Astrocyte (in vitro differentiated cells and primary cell): ENCODE measurements around the gene NELFB. TPM values are rescaled to one million over a fixed set of nuclear protein-coding genes. Genes with fewer than 3 reads are reported as not detected.
A peak's percentile ranks its signal among the peaks of the same experiment; 100 is the strongest.

Experiments
- DNase-seq: peaks from one replicate; pipeline ENCODE4 v3.0.0-alpha.2; 2010; ENCODE audit warnings: low read depth
- FAIRE-seq: peaks from 2 replicates; lab custom pipeline; 2011; peaks lifted over from hg19 to GRCh38; lab: Jason Lieb, UNC
- H2AFZ ChIP-seq: 2 replicates; pipeline ENCODE4 v1.6.0; 2012; ENCODE audit warnings: low read depth, low read length, inconsistent platforms
- H3K27ac ChIP-seq: 2 replicates; pipeline ENCODE4 v1.5.1; 2011; ENCODE audit warnings: low read depth, low read length, inconsistent platforms
- H3K27me3 ChIP-seq: 2 replicates; pipeline ENCODE4 v1.6.0; 2011; ENCODE audit warnings: low read length, inconsistent platforms; ENCODE audit not compliant: insufficient read depth
- H3K36me3 ChIP-seq: 2 replicates; pipeline ENCODE4 v1.5.1; 2011; ENCODE audit warnings: low read length, inconsistent platforms; ENCODE audit not compliant: insufficient read depth
- H3K4me1 ChIP-seq: 2 replicates; pipeline ENCODE4 v1.5.1; 2011; ENCODE audit warnings: low read length, inconsistent platforms; ENCODE audit not compliant: insufficient read depth
- H3K4me2 ChIP-seq: 2 replicates; pipeline ENCODE4 v1.6.0; 2012; ENCODE audit warnings: low read length, inconsistent platforms
- H3K4me3 ChIP-seq: 2 replicates; pipeline ENCODE4 v1.5.1; 2011; ENCODE audit warnings: low read depth, mild to moderate bottlenecking, low read length, inconsistent platforms; ENCODE audit not compliant: insufficient read depth
- H3K79me2 ChIP-seq: 2 replicates; pipeline ENCODE4 v1.6.0; 2012; ENCODE audit warnings: mild to moderate bottlenecking, low read length, inconsistent platforms; ENCODE audit not compliant: insufficient read depth
- H3K9ac ChIP-seq: 2 replicates; pipeline ENCODE4 v1.6.0; 2012; ENCODE audit warnings: mild to moderate bottlenecking, low read length, inconsistent platforms
- H3K9me3 ChIP-seq: 2 replicates; pipeline ENCODE4 v1.5.1; 2012; ENCODE audit warnings: low read depth, mild to moderate bottlenecking, low read length, inconsistent platforms; ENCODE audit not compliant: insufficient read depth
- H4K20me1 ChIP-seq: 2 replicates; pipeline ENCODE4 v1.6.0; 2012; ENCODE audit warnings: low read length, inconsistent platforms; ENCODE audit not compliant: insufficient read depth
- H3K27ac Mint-ChIP-seq: one replicate; pipeline ENCODE4 v1.8.0; 2021; ENCODE audit warnings: mild to moderate bottlenecking, mixed read lengths; ENCODE audit not compliant: unreplicated experiment
- H3K27me3 Mint-ChIP-seq: one replicate; pipeline ENCODE4 v1.8.0; 2021; ENCODE audit warnings: low read depth, mixed read lengths; ENCODE audit not compliant: unreplicated experiment
- H3K36me3 Mint-ChIP-seq: one replicate; pipeline ENCODE4 v1.8.0; 2021; ENCODE audit warnings: low read depth, mixed read lengths; ENCODE audit not compliant: unreplicated experiment
- H3K4me1 Mint-ChIP-seq: one replicate; pipeline ENCODE4 v1.8.0; 2021; ENCODE audit warnings: low read depth, mixed read lengths; ENCODE audit not compliant: unreplicated experiment
- H3K4me3 Mint-ChIP-seq: one replicate; pipeline ENCODE4 v1.8.0; 2021; ENCODE audit warnings: mild to moderate bottlenecking, moderate library complexity, mixed read lengths; ENCODE audit not compliant: unreplicated experiment
- H3K9me3 Mint-ChIP-seq: one replicate; pipeline ENCODE4 v1.8.0; 2021; ENCODE audit warnings: mild to moderate bottlenecking, mixed read lengths; ENCODE audit not compliant: unreplicated experiment
- CTCF ChIP-seq: IDR thresholded peaks from 2 replicates; pipeline ENCODE4 v1.5.1; 2011; ENCODE audit warnings: low read depth, mild to moderate bottlenecking, inconsistent platforms, low read length, moderate library complexity; ENCODE audit not compliant: insufficient read depth
- EZH2 ChIP-seq: IDR thresholded peaks from 2 replicates; pipeline ENCODE4 v1.6.1; 2012; ENCODE audit warnings: mild to moderate bottlenecking, low read length, inconsistent platforms; ENCODE audit not compliant: insufficient read depth
- total RNA-seq: library from RNA; stranded (reverse); gene quantifications from 2 replicates; pipeline ENCODE4 v1.2.1, GENCODE V29; 2021

Gene NELFB
- total RNA-seq, 1 donor from 2014 or later: 48.9 TPM

DNA sequence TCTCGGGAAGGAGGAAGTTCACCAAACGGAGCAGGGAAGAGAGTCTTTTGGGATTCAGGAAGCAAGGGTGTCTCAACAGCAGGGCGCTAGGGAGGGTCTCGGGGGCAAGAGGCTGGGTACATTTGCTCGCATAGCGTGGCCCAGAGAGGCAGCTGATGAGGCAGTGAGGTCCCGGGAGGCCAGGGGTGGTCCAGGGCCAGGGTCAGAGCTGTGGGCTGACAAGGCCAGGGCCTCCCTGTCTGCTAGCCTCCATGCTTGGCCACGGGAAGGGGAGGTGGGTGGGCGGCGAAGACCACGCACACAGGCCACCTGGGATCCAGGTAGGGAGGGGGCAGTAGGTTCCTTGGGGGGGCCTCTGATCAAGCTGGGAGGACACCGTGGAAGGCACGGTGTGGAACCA, 43.6 kb upstream of the NELFB start:
- H3K36me3 ChIP-seq: no peaks in the 10 kb centered on the region
- no peak overlapping the region for H3K9ac ChIP-seq
- Mint-ChIP-seq H3K9me3 (no peaks in the 10 kb centered on the region), H3K27ac (no peak overlapping the region), H3K27me3 (no peaks in the 10 kb centered on the region), H3K4me1 (peaks cover 4% of the 10 kb centered on the region), H3K4me3 (no peak overlapping the region), H3K36me3 (peaks cover 10% of the 10 kb centered on the region)
- no peak overlapping the region for H2AFZ ChIP-seq
- no peak for DNase-seq
- no peak overlapping the region for H3K4me3 ChIP-seq
- TF ChIP-seq EZH2 (no peak), CTCF (no peak)
- H3K27ac ChIP-seq: no peak overlapping the region
- H3K9me3 ChIP-seq: no peaks in the 10 kb centered on the region
- no peaks in the 10 kb centered on the region for H3K27me3 ChIP-seq
- H3K4me2 ChIP-seq: no peak overlapping the region
- H3K4me1 ChIP-seq: peaks cover 2% of the 10 kb centered on the region
- no peaks in the 10 kb centered on the region for H4K20me1 ChIP-seq
- H3K79me2 ChIP-seq: peaks cover 12% of the 10 kb centered on the region
- no peak for FAIRE-seq

DNA sequence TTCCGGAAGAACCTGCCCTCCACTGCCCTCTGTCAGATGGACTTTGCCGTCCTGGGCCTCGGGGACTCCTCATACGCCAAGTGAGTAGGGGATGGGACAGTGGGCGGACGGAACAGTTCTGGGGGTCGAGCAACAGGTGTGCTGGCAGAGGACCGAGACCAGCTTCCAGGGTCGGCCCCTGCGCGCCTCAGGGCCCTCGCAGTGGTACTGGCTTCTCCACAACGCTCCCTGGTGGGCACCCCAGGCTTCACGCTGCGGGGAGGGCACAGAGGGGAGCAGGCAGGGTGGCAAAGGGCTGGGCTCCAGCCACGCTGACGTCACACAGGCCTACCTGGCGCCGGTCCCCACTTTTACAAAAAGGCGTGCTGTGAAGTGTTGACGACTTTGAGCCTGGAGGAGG, 42.6 kb upstream of the NELFB start:
- no peak for FAIRE-seq
- Mint-ChIP-seq H3K27me3 (no peaks in the 10 kb centered on the region), H3K4me3 (no peak overlapping the region), H3K36me3 (peaks cover 7% of the 10 kb centered on the region), H3K9me3 (no peaks in the 10 kb centered on the region), H3K4me1 (peaks cover 1% of the 10 kb centered on the region), H3K27ac (no peak overlapping the region)
- Histone ChIP-seq H3K36me3 (no peaks in the 10 kb centered on the region), H3K4me2 (no peak overlapping the region), H4K20me1 (no peaks in the 10 kb centered on the region), H3K4me3 (no peak overlapping the region), H3K79me2 (peaks cover 2% of the 10 kb centered on the region), H3K9me3 (no peaks in the 10 kb centered on the region), H3K27me3 (no peaks in the 10 kb centered on the region), H2AFZ (no peak overlapping the region), H3K27ac (no peak overlapping the region), H3K9ac (no peak overlapping the region), H3K4me1 (no peaks in the 10 kb centered on the region)
- TF ChIP-seq CTCF (no peak), EZH2 (no peak)
- DNase-seq: no peak

DNA sequence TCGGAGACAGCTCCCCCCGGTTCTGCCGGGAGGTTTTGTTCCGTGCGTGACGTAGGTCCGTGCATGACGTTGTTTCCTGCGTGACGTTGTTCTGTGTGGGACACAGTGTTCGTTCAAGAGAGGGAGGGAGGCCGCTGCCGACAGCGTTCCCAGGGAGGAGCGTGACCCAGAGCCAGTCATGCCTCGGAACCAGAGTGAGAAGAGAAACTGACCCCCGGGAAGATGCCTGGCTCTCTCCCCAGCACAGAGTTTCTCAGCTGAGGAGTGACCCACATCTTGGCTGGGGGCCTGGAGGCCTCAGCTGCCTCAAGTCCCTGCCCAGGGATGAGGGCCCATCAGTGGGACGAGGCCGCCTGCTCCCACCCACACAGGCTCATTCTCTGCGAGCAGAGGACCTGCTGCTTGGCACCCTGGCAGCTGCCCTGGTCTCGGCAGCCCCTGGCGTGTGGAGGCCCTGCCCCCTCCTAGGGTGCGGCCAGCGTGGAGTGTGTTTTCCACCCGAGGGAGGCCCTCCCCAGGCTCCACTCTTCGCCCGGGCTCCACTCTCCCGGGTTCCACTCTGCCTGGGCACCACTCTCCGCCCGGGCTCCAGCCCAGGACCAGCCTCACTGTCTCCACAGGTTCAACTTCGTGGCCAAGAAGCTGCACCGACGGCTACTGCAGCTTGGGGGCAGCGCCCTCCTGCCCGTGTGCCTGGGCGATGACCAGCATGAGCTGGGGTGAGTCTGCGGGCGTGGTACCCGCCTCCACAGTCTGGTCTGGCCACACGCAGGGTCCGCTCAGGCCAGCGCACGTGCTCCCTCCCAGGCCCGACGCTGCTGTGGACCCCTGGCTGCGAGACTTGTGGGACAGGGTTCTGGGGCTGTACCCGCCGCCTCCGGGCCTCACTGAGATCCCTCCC, 41.7 kb upstream of the NELFB start:
- no peaks in the 10 kb centered on the region for H3K79me2 ChIP-seq
- H4K20me1 ChIP-seq: peaks cover under 1% of the 10 kb centered on the region
- H3K4me3 Mint-ChIP-seq: peak overlapping the region; percentile 50
- no peak for FAIRE-seq
- no peak for DNase-seq
- H3K4me1 Mint-ChIP-seq: peaks cover 1% of the 10 kb centered on the region
- H3K27me3 Mint-ChIP-seq: no peaks in the 10 kb centered on the region
- H3K27ac ChIP-seq: no peak overlapping the region
- no peak overlapping the region for H2AFZ ChIP-seq
- no peaks in the 10 kb centered on the region for H3K9me3 ChIP-seq
- no peak for TF ChIP-seq CTCF
- TF ChIP-seq EZH2: no peak
- H3K27ac Mint-ChIP-seq: no peak overlapping the region
- H3K4me3 ChIP-seq: no peak overlapping the region
- no peaks in the 10 kb centered on the region for H3K9me3 Mint-ChIP-seq
- no peak overlapping the region for H3K9ac ChIP-seq
- no peak overlapping the region for H3K4me2 ChIP-seq
- H3K36me3 Mint-ChIP-seq: peaks cover 7% of the 10 kb centered on the region
- H3K27me3 ChIP-seq: no peaks in the 10 kb centered on the region
- peaks cover under 1% of the 10 kb centered on the region for H3K4me1 ChIP-seq
- no peaks in the 10 kb centered on the region for H3K36me3 ChIP-seq
